Esophagus muscularis mucosa (tissue), 4 donors: ENCODE data around the gene NAV2. TPM values are rescaled to one million over a fixed set of nuclear protein-coding genes. Genes with fewer than 3 reads are reported as not detected.
A peak's percentile ranks its signal among the peaks of the same experiment; 100 is the strongest.

ENCODE experiments used
- DNase-seq: peaks from one replicate; pipeline ENCODE4 v3.0.0-alpha.2; 2017; ENCODE audit errors: extremely low spot score
- H3K27ac ChIP-seq, 4 donors: fragments of 200-600 bp; sonication (generic); replicated peaks in 1 of 4; 1 replicate in 3 of 4; 2 replicates in 1 of 4; pipeline ENCODE4 v1.5.1; 2016 to 2019; ENCODE audit warnings: mild to moderate bottlenecking in 1 of 4
- H3K27me3 ChIP-seq, 4 donors: fragments of 200-600 bp; sonication (generic); one replicate each; pipeline versions ENCODE4 v1.5.1 to v1.6.0; 2016 to 2019
- H3K36me3 ChIP-seq, 4 donors: fragments of 200-600 bp; sonication (generic); one replicate each; pipeline ENCODE4 v1.5.1; 2016 to 2019
- H3K4me1 ChIP-seq, 4 donors: fragments of 200-600 bp; sonication (generic); one replicate each; pipeline ENCODE4 v1.5.1; 2016 to 2019
- H3K4me3 ChIP-seq, 4 donors: fragments of 200-600 bp; sonication (generic); 1 replicate in 2 of 4; 2 replicates in 2 of 4; pipeline ENCODE4 v1.5.1; 2016 to 2019; ENCODE audit warnings: mild to moderate bottlenecking in 4 of 4, moderate library complexity in 1 of 4
- H3K9me3 ChIP-seq, 4 donors: fragments of 200-600 bp; sonication (generic); 1 replicate in 3 of 4; 2 replicates in 1 of 4; pipeline ENCODE4 v1.5.1; 2016 to 2019
- EP300 ChIP-seq: sonication (generic); formaldehyde crosslinking; IDR thresholded peaks from one replicate; pipeline ENCODE4 v1.6.1; 2017; ENCODE audit warnings: antibody characterized with exemption
- POLR2A ChIP-seq: fragments of 450-650 bp; IDR thresholded peaks from one replicate; pipeline ENCODE4 v1.6.1; 2017; ENCODE audit warnings: antibody characterized with exemption, moderate library complexity, mild to moderate bottlenecking, low read depth
- POLR2AphosphoS5 ChIP-seq, 2 donors: sonication (generic); formaldehyde crosslinking; IDR thresholded peaks; one replicate each; pipeline ENCODE4 v1.6.1; 2017; ENCODE audit warnings: antibody characterized with exemption in 2 of 2
- WGBS: methylation state at CpG from one replicate; pipeline ENCODE4 v1.1.5; 2018; 5-methylcytosine and 5-hydroxymethylcytosine counted together
- intact Hi-C: fragments of 100-400 bp; cut with DNase I; formaldehyde crosslinking; loops from one replicate; pipeline ENCODE4 v1.15.1; 2023
- total RNA-seq, 4 donors: library from RNA; depleted of rRNA; stranded (reverse); fragments of >200 nt; gene quantifications; one replicate each; pipeline versions ENCODE4 v1.1.0 to v1.2.1, GENCODE V29; 2016
- TF ChIP-seq, protein P1 (sequence below), 3 experiments: fragments of 200-600 bp in 2 of 3; fragments of 450-650 bp in 1 of 3; sonication (generic) in 2 of 3; IDR thresholded peaks; one replicate each; pipeline ENCODE4 v1.5.1; 2017 to 2019; ENCODE audit warnings: antibody characterized with exemption in 3 of 3, mild to moderate bottlenecking in 2 of 3, moderate library complexity in 1 of 3

Gene NAV2
- total RNA-seq, 4 donors from 2014 or later = 21.9 to 57.0 (median 37.5) TPM

DNA sequence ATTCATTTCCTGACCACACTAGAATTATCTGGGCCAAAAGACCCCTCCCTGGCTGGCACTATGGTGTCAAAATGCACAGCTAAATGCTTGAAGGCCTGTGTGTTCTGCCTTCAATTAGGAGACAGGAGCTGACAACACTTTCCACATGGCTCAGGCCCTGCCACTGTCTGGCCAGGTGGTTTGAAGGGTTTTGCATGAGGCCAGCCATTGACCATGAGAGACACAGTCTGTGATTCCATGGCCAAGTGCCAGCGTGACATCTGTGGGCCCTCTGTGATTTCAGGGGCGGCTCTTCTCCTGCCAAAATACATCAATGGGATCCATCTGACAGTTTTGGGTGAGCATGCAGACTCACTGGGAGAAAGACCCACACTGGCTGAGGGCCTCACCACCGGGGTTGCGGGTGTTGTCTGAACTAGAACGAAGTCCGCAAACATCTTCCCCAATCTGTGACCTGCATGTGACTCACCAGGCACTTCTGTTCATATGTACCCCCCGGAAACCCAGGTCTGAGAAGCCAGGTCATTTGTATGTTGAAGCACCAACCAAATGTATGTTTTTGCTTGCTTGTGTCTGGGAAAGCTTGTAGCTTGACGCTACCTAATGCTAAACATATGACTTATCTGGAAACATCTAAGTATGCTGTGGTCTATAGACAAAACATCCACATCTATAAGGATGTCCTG, 20.7 kb upstream of the NAV2 start:
- Histone ChIP-seq H3K4me3 (no peak overlapping the region), H3K36me3 (no peaks in the 10 kb centered on the region), H3K9me3 (no peaks in the 10 kb centered on the region), H3K27me3 (no peaks in the 10 kb centered on the region), H3K27ac (no peak overlapping the region), H3K4me1 (peaks cover 18 to 48% (median 36%) of the 10 kb centered on the region in 4 donors)
- TF ChIP-seq POLR2AphosphoS5 (IDR thresholded peaks at IDR 0.05) (no peak), POLR2A (no peak), EP300 (no peak)
- TF ChIP-seq, protein P1, sequence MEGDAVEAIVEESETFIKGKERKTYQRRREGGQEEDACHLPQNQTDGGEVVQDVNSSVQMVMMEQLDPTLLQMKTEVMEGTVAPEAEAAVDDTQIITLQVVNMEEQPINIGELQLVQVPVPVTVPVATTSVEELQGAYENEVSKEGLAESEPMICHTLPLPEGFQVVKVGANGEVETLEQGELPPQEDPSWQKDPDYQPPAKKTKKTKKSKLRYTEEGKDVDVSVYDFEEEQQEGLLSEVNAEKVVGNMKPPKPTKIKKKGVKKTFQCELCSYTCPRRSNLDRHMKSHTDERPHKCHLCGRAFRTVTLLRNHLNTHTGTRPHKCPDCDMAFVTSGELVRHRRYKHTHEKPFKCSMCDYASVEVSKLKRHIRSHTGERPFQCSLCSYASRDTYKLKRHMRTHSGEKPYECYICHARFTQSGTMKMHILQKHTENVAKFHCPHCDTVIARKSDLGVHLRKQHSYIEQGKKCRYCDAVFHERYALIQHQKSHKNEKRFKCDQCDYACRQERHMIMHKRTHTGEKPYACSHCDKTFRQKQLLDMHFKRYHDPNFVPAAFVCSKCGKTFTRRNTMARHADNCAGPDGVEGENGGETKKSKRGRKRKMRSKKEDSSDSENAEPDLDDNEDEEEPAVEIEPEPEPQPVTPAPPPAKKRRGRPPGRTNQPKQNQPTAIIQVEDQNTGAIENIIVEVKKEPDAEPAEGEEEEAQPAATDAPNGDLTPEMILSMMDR (IDR thresholded peaks at IDR 0.05) = no peak
- intact Hi-C loops = no loop called here
- no peak for DNase-seq
- WGBS = 98% methylated on average over 4 of the region's 8 CpGs

DNA sequence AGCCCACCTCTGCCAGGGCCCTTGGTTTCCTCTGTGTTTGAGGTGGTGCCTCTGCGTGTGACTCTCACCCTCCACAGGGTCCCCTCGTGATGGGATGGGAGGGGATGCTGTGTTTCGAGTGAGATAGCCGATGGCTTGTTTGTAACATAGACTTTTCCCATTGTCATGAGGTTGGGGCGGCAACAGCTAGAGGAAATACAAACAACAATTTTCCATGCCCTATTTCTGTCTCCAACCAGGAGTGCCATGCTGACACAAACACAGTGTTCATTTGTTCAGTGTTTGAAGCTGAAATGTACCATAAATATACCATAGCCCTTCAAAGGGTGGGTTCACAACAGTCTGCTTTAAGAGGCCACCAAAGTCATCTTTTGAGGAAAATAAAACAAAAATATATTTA, 19.5 kb upstream of the NAV2 start:
- intact Hi-C loops = no loop called here
- H3K27me3 ChIP-seq = no peaks in the 10 kb centered on the region
- TF ChIP-seq EP300 (no peak), POLR2AphosphoS5 (IDR thresholded peaks at IDR 0.05) (no peak), POLR2A (no peak)
- TF ChIP-seq, protein P1 (IDR thresholded peaks at IDR 0.05) = no peak
- peaks cover 26 to 56% (median 48%) of the 10 kb centered on the region in 4 donors for H3K4me1 ChIP-seq
- no peaks in the 10 kb centered on the region for H3K9me3 ChIP-seq
- no peaks in the 10 kb centered on the region for H3K36me3 ChIP-seq
- no peak overlapping the region for H3K4me3 ChIP-seq
- 78% methylated on average over 5 of the region's 5 CpGs for WGBS
- no peak for DNase-seq
- H3K27ac ChIP-seq = no peak overlapping the region

DNA sequence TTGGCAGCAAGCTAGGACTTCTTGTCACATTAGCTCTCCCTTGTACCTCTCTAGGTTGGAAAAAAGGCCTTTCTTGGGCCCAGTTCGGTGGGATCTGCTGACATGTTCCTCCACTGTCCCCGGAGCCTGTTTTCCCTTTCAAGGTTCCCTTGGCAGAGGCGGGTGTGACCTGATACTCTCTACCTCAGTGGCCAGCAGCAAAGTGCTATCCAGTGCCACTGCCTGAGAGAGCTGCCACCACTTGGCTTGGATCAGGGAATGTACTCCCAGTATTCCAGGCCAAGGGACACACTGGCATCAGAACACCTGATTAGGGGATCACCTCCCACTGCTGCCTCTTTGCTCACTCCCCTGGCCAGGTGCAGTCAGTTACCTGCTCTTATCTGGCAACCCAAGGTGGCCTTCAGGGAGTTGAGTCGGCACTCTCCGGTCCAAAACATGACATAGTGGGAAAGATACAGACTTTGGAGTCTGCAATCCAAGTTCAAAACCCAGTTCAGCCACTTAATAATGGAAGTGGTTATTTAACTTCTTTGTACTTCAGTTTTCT, 17.8 kb upstream of the NAV2 start:
- H3K9me3 ChIP-seq = no peaks in the 10 kb centered on the region
- no peaks in the 10 kb centered on the region for H3K27me3 ChIP-seq
- intact Hi-C loops = no loop called here
- H3K27ac ChIP-seq = peak overlapping the region in 1 of 4 donors; percentile 71
- no peak overlapping the region for H3K4me3 ChIP-seq
- DNase-seq = no peak
- H3K36me3 ChIP-seq = no peaks in the 10 kb centered on the region
- TF ChIP-seq, protein P1 (IDR thresholded peaks at IDR 0.05) = no peak
- TF ChIP-seq EP300 (no peak), POLR2A (no peak), POLR2AphosphoS5 (IDR thresholded peaks at IDR 0.05) (no peak)
- 98% methylated on average over 4 of the region's 5 CpGs for WGBS
- H3K4me1 ChIP-seq = peaks cover 33 to 59% (median 56%) of the 10 kb centered on the region in 4 donors

DNA sequence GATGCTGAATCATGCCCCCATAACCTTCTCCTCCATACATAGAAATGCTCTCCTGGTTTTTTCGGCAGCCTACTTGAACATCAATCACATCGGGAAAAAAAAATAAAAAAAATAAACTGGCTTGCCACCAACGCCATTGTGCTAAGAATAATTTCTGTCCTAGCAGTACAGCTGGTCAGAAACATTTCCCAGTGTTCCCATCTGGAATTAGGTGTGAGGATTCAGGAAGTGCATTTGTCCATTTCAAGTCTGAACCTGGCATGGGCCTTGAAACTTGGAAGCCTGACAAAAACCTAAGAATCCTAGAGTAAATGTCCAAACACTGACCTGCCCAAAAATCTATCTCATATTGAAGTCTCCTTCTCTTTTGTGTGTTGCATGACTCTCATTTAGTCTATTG, 16.6 kb upstream of the NAV2 start:
- 36% methylated on average over 3 of the region's 3 CpGs for WGBS
- H3K4me1 ChIP-seq = peaks cover 28 to 59% (median 52%) of the 10 kb centered on the region in 4 donors
- H3K27me3 ChIP-seq = no peaks in the 10 kb centered on the region
- H3K9me3 ChIP-seq = no peaks in the 10 kb centered on the region
- H3K27ac ChIP-seq = peak overlapping the region; percentile 60 to 81 (median 70)
- TF ChIP-seq EP300 (no peak), POLR2AphosphoS5 (IDR thresholded peaks at IDR 0.05) (peak; percentile 59 to 64)
- TF ChIP-seq, protein P1 (IDR thresholded peaks at IDR 0.05) = no peak
- DNase-seq = no peak
- intact Hi-C loops = no loop called here
- no peaks in the 10 kb centered on the region for H3K36me3 ChIP-seq
- no peak overlapping the region for H3K4me3 ChIP-seq
